ENCODE data around the gene NPFF. TPM values are rescaled to one million over a fixed set of nuclear protein-coding genes. Genes with fewer than 3 reads are reported as not detected.

Gene NPFF
- total RNA-seq, 3 donors from 2014 or later (not counting 1 experiment from before 2014, with no cell fraction given) = not detected

GRCh38 chr12:53530061-53530460 is 22.8 kb upstream of the NPFF start:
- no peaks in the 10 kb centered on the region for H3K27me3 Mint-ChIP-seq (ENCODE audit: low read depth in 2 of 2)
- Histone ChIP-seq H3K27me3 (ENCODE audit: control insufficient read depth, insufficient read depth, low read length) (no peaks in the 10 kb centered on the region), H3K9me3 (ENCODE audit: control insufficient read depth, insufficient read depth, low read length) (no peaks in the 10 kb centered on the region), H3K4me3 (ENCODE audit: low read length) (no peak overlapping the region), H3K27ac (ENCODE audit: low read length) (no peak overlapping the region), H3K36me3 (ENCODE audit: control insufficient read depth, insufficient read depth, low read length) (peaks cover 56% of the 10 kb centered on the region), H3K4me1 (ENCODE audit: control insufficient read depth, insufficient read depth, low read length) (no peaks in the 10 kb centered on the region)
- 89% methylated on average over 2 of the region's 2 CpGs for WGBS (ENCODE audit: insufficient coverage)
- DNase-seq (no peak), ATAC-seq (no peak)
- H3K4me1 Mint-ChIP-seq = no peaks in the 10 kb centered on the region
- no peak overlapping the region for H3K4me3 Mint-ChIP-seq
- intact Hi-C loops (cut with micrococcal nuclease) = no loop called here
- peaks cover 21% of the 10 kb centered on the region for H3K36me3 Mint-ChIP-seq
- no peaks in the 10 kb centered on the region for H3K9me3 Mint-ChIP-seq
- TF ChIP-seq CTCF (IDR thresholded peaks at IDR 0.05) = no peak
- H3K27ac Mint-ChIP-seq = no peak overlapping the region

GRCh38 chr12:53524476-53524875 is 17.2 kb upstream of the NPFF start:
- no peak for TF ChIP-seq CTCF (IDR thresholded peaks at IDR 0.05)
- DNase-seq (no peak), ATAC-seq (no peak)
- WGBS (ENCODE audit: insufficient coverage) = 99% methylated on average over 13 of the region's 13 CpGs
- no peak overlapping the region for H3K4me3 Mint-ChIP-seq
- H3K9me3 Mint-ChIP-seq = no peaks in the 10 kb centered on the region
- intact Hi-C loops (cut with micrococcal nuclease) = no loop called here
- no peak overlapping the region for H3K27ac Mint-ChIP-seq
- Histone ChIP-seq H3K4me3 (ENCODE audit: low read length) (no peak overlapping the region), H3K4me1 (ENCODE audit: control insufficient read depth, insufficient read depth, low read length) (no peaks in the 10 kb centered on the region), H3K36me3 (ENCODE audit: control insufficient read depth, insufficient read depth, low read length) (peaks cover 47% of the 10 kb centered on the region), H3K27me3 (ENCODE audit: control insufficient read depth, insufficient read depth, low read length) (no peaks in the 10 kb centered on the region), H3K9me3 (ENCODE audit: control insufficient read depth, insufficient read depth, low read length) (no peaks in the 10 kb centered on the region), H3K27ac (ENCODE audit: low read length) (no peak overlapping the region)
- no peaks in the 10 kb centered on the region for H3K4me1 Mint-ChIP-seq
- H3K27me3 Mint-ChIP-seq (ENCODE audit: low read depth in 2 of 2) = no peaks in the 10 kb centered on the region
- H3K36me3 Mint-ChIP-seq = peaks cover 23% of the 10 kb centered on the region

- DNase-seq = no peak
- Mint-ChIP-seq H3K4me3 (no peak overlapping the region), H3K27ac (no peak overlapping the region), H3K36me3 (peaks cover 23% of the 10 kb centered on the region), H3K27me3 (ENCODE audit: low read depth in 2 of 2) (no peaks in the 10 kb centered on the region), H3K9me3 (no peaks in the 10 kb centered on the region), H3K4me1 (no peaks in the 10 kb centered on the region)
- intact Hi-C loops (cut with micrococcal nuclease) = no loop called here
- no peak for ATAC-seq
- no peak for TF ChIP-seq CTCF (IDR thresholded peaks at IDR 0.05)
- Histone ChIP-seq H3K27me3 (ENCODE audit: control insufficient read depth, insufficient read depth, low read length) (no peaks in the 10 kb centered on the region), H3K9me3 (ENCODE audit: control insufficient read depth, insufficient read depth, low read length) (no peaks in the 10 kb centered on the region), H3K27ac (ENCODE audit: low read length) (no peak overlapping the region), H3K36me3 (ENCODE audit: control insufficient read depth, insufficient read depth, low read length) (peaks cover 55% of the 10 kb centered on the region), H3K4me3 (ENCODE audit: low read length) (no peak overlapping the region), H3K4me1 (ENCODE audit: control insufficient read depth, insufficient read depth, low read length) (no peaks in the 10 kb centered on the region)
- 96% methylated on average over 2 of the region's 3 CpGs for WGBS (ENCODE audit: insufficient coverage)
Observed at GRCh38 chr12:53523131-53523530, 15.8 kb upstream of the NPFF start.

GRCh38 chr12:53518381-53518780 is 11.1 kb upstream of the NPFF start:
- H3K27ac Mint-ChIP-seq = no peak overlapping the region
- 96% methylated on average over 5 of the region's 5 CpGs for WGBS (ENCODE audit: insufficient coverage)
- ATAC-seq = no peak
- H3K36me3 Mint-ChIP-seq = peaks cover 27% of the 10 kb centered on the region
- H3K9me3 ChIP-seq (ENCODE audit: control insufficient read depth, insufficient read depth, low read length) = no peaks in the 10 kb centered on the region
- H3K4me3 ChIP-seq (ENCODE audit: low read length) = no peak overlapping the region
- no peaks in the 10 kb centered on the region for H3K27me3 ChIP-seq (ENCODE audit: control insufficient read depth, insufficient read depth, low read length)
- intact Hi-C loops (cut with micrococcal nuclease) = no loop called here
- DNase-seq = no peak
- peaks cover 69% of the 10 kb centered on the region for H3K36me3 ChIP-seq (ENCODE audit: control insufficient read depth, insufficient read depth, low read length)
- H3K4me1 Mint-ChIP-seq = peaks cover 0 to 5% of the 10 kb centered on the region in 2 donors
- no peak for TF ChIP-seq CTCF (IDR thresholded peaks at IDR 0.05)
- no peaks in the 10 kb centered on the region for H3K4me1 ChIP-seq (ENCODE audit: control insufficient read depth, insufficient read depth, low read length)
- no peaks in the 10 kb centered on the region for H3K9me3 Mint-ChIP-seq
- no peak overlapping the region for H3K27ac ChIP-seq (ENCODE audit: low read length)
- H3K27me3 Mint-ChIP-seq (ENCODE audit: low read depth in 2 of 2) = no peaks in the 10 kb centered on the region
- H3K4me3 Mint-ChIP-seq = no peak overlapping the region

Data from natural killer cell (primary cell).